OCI-LY1 (cell line): ENCODE data around the gene CCDC85C.

Experiments used
- CTCF ChIP-seq: fragments of 200-600 bp; sonication (generic), shearing (Covaris generic); IDR thresholded peaks from 2 replicates; pipeline ENCODE4 v1.5.1; 2017; ENCODE audit warnings: mild to moderate bottlenecking, antibody characterized with exemption, low read length, moderate library complexity, mixed read lengths
- EZH2 ChIP-seq: fragments of 200-600 bp; sonication (generic), shearing (Covaris generic); IDR thresholded peaks from 2 replicates; pipeline ENCODE4 v1.8.0; 2017; ENCODE audit warnings: borderline replicate concordance, mixed run types, mild to moderate bottlenecking, antibody characterized with exemption, low read length, moderate library complexity, mixed read lengths

GRCh38 chr14:99550387-99550992, 53.5 kb downstream of the CCDC85C start:
- TF ChIP-seq CTCF (no peak), EZH2 (no peak)
